ENCODE measurements around the gene CYBA.

GRCh38 chr16:88602091-88602490 lies 48.8 kb downstream of the CYBA start:
- TF ChIP-seq CTCF (IDR thresholded peaks at IDR 0.05) (no peak), POLR2A (IDR thresholded peaks at IDR 0.05) (no peak)
